Small intestine (tissue), 7 donors: ENCODE data around the gene GLI3. TPM values are rescaled to one million over a fixed set of nuclear protein-coding genes. Genes with fewer than 3 reads are reported as not detected.
A peak's percentile ranks its signal among the peaks of the same experiment; 100 is the strongest.

Experiments
- DNase-seq, 2 donors: peaks; one replicate each; pipeline versions ENCODE4 v3.0.0 to v3.0.0-alpha.2; 2013
- FAIRE-seq: peaks from 2 replicates; lab custom pipeline; 2012; peaks lifted over from hg19 to GRCh38; lab: Jason Lieb, UNC
- H3K27ac ChIP-seq, 3 donors: one replicate each; pipeline ENCODE4 v1.5.1; 2013; ENCODE audit warnings: low read length in 2 of 3, mild to moderate bottlenecking in 2 of 3, control low read depth in 1 of 3, inconsistent platforms in 1 of 3, low read depth in 1 of 3, moderate library complexity in 1 of 3
- H3K27me3 ChIP-seq, 3 donors: one replicate each; pipeline ENCODE4 v1.6.1; 2013; ENCODE audit warnings: low read length in 3 of 3, inconsistent platforms in 1 of 3; ENCODE audit not compliant: control insufficient read depth in 3 of 3, insufficient read depth in 3 of 3
- H3K36me3 ChIP-seq, 3 donors: one replicate each; pipeline ENCODE4 v1.6.1; 2013; ENCODE audit warnings: low read length in 3 of 3, inconsistent platforms in 1 of 3, low read depth in 1 of 3, mild to moderate bottlenecking in 1 of 3, moderate library complexity in 1 of 3; ENCODE audit not compliant: control insufficient read depth in 3 of 3, insufficient read depth in 2 of 3
- H3K4me1 ChIP-seq, 3 donors: one replicate each; pipeline ENCODE4 v1.6.1; 2013; ENCODE audit warnings: low read length in 2 of 3, inconsistent platforms in 1 of 3, low read depth in 1 of 3, mild to moderate bottlenecking in 1 of 3, moderate library complexity in 1 of 3; ENCODE audit not compliant: control insufficient read depth in 3 of 3, insufficient read depth in 2 of 3
- H3K4me3 ChIP-seq, 3 donors: one replicate each; pipeline ENCODE4 v1.5.1; 2013; ENCODE audit warnings: low read length in 3 of 3, control low read depth in 1 of 3, inconsistent platforms in 1 of 3, low read depth in 1 of 3, mild to moderate bottlenecking in 1 of 3, moderate library complexity in 1 of 3
- H3K9me3 ChIP-seq, 2 donors: one replicate each; pipeline ENCODE4 v1.6.1; 2013; ENCODE audit warnings: low read depth in 1 of 2, low read length in 1 of 2; ENCODE audit not compliant: control insufficient read depth in 2 of 2, insufficient read depth in 1 of 2
- WGBS, 3 donors: extraction: QIAGEN DNeasy Blood & Tissue Kit; methylation state at CpG; one replicate each; pipeline ENCODE4 v1.1.7; 2013; 5-methylcytosine and 5-hydroxymethylcytosine counted together
- polyA plus RNA-seq, 4 donors: library from polyadenylated mRNA; stranded (reverse) in 3 of 4; unstranded in 1 of 4; fragments of 200-250 nt in 3 of 4; fragments of 120-200 nt in 1 of 4; gene quantifications; one replicate each; pipeline versions ENCODE4 v1.2.1 to v1.2.3, GENCODE V29; 2013
- donor health status: healthy with polysubstance abuse.
- donor health status: control.
- donor health status: control.
- donor health status: Bipolar disorder and iron deficiency.
- donor health status: healthy.

The GLI3 gene
- polyA plus RNA-seq, 4 donors = 0.54 to 2.7 (median 1.8) TPM; not detected in 1

- WGBS, 3 donors = 56 to 80% (median 66%) methylated on average over 3 of the region's 3 CpGs
These were observed 151.5 kb downstream of the GLI3 start for GRCh38 chr7:42085531-42085930.

DNA sequence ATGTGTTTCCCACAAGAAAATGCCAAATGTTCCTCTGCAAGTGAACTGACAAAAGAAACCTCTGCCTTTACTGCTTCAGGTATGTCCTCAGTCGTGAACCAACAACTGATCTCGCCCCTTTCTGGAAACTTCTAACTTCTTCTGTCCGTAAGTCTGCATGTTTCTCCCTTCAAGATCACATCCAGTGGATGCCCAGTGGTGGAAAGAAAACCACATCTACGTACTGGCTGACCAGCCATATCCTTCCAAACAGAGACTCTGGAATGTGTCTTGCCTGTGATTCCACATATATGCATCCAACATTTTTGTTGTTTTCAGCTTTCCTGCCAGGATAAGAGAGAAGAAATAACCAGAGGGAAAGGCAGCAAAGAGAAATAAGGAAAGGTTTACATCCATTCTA, 152.7 kb downstream of the GLI3 start:
- peaks cover 0 to 6% (median 0%) of the 10 kb centered on the region in 3 donors for H3K27me3 ChIP-seq
- no peaks in the 10 kb centered on the region for H3K9me3 ChIP-seq
- DNase-seq (no peak), FAIRE-seq (no peak)
- no peak overlapping the region for H3K27ac ChIP-seq
- H3K4me3 ChIP-seq = no peak overlapping the region
- no peaks in the 10 kb centered on the region for H3K36me3 ChIP-seq
- WGBS, 3 donors = 44 to 80% (median 69%) methylated on average over 4 of the region's 4 CpGs
- H3K4me1 ChIP-seq = no peaks in the 10 kb centered on the region

More at GRCh38 chr7:42085531-42085930, 151.5 kb downstream of the GLI3 start:
- no peak overlapping the region for H3K4me3 ChIP-seq
- no peak overlapping the region for H3K27ac ChIP-seq
- no peaks in the 10 kb centered on the region for H3K36me3 ChIP-seq
- DNase-seq = no peak
- peaks cover 0 to 6% (median 0%) of the 10 kb centered on the region in 3 donors for H3K27me3 ChIP-seq
- no peaks in the 10 kb centered on the region for H3K9me3 ChIP-seq
- no peaks in the 10 kb centered on the region for H3K4me1 ChIP-seq
- no peak for FAIRE-seq

- Histone ChIP-seq H3K36me3 (no peaks in the 10 kb centered on the region), H3K4me3 (no peak overlapping the region), H3K9me3 (no peaks in the 10 kb centered on the region), H3K27me3 (peaks cover 0 to 6% (median 0%) of the 10 kb centered on the region in 3 donors), H3K27ac (no peak overlapping the region), H3K4me1 (no peaks in the 10 kb centered on the region)
- DNase-seq (no peak), FAIRE-seq (no peak)
- WGBS, 3 donors = 50 to 77% (median 56%) methylated on average over 1 of the region's 1 CpG
These were observed 153.7 kb downstream of the GLI3 start for GRCh38 chr7:42083284-42083683.

DNA sequence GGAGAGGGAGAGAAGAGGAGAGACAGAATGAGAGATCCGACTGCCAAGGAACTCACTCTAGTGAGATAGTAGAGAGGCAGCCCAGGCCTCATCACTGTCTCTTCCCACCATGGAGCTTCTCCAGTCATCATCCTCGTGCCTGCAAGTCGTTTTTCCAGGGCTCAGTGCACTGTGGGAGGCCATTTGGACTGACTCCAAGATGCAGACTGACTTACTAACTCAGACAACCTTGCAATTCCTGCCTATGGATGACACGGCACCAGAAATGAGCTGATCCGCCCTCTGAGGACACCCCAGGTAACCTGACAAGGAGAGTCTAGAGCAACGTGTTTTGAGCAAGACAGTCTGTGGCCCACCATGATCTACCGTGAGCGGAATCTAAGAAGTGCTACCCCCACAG, 154.9 kb downstream of the GLI3 start:
- no peaks in the 10 kb centered on the region for H3K9me3 ChIP-seq
- DNase-seq (no peak), FAIRE-seq (no peak)
- no peaks in the 10 kb centered on the region for H3K36me3 ChIP-seq
- H3K4me3 ChIP-seq = no peak overlapping the region
- no peak overlapping the region for H3K27ac ChIP-seq
- H3K27me3 ChIP-seq = peaks cover 0 to 5% (median 0%) of the 10 kb centered on the region in 3 donors
- no peaks in the 10 kb centered on the region for H3K4me1 ChIP-seq
- 62 to 69% (median 66%) methylated on average over 8 of the region's 8 CpGs for WGBS, 3 donors

DNA sequence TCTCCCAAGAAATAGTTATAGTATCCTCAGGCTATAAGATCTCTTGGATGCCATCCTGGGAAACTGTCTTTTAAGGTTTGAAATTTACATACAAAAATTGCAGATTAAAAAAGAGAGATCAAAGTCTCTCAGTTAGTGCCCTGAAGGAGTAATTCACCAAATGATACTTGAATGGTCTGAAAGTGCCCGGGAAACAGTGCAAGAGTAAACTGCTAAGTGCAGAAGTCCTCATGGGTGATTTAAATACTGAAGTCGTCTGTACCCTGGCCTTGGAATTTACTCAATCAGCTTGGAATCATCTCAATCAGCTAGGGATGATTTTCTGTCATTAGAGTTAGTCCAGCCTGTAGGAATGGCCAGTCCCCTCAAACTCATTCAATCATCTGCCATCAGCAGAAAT, 155.3 kb downstream of the GLI3 start:
- Histone ChIP-seq H3K36me3 (no peaks in the 10 kb centered on the region), H3K4me1 (no peaks in the 10 kb centered on the region), H3K9me3 (no peaks in the 10 kb centered on the region), H3K4me3 (no peak overlapping the region), H3K27ac (no peak overlapping the region), H3K27me3 (peaks cover 0 to 2% (median 0%) of the 10 kb centered on the region in 3 donors)
- FAIRE-seq (no peak), DNase-seq (no peak)
- 20 to 46% (median 35%) methylated on average over 2 of the region's 2 CpGs for WGBS, 3 donors

DNA sequence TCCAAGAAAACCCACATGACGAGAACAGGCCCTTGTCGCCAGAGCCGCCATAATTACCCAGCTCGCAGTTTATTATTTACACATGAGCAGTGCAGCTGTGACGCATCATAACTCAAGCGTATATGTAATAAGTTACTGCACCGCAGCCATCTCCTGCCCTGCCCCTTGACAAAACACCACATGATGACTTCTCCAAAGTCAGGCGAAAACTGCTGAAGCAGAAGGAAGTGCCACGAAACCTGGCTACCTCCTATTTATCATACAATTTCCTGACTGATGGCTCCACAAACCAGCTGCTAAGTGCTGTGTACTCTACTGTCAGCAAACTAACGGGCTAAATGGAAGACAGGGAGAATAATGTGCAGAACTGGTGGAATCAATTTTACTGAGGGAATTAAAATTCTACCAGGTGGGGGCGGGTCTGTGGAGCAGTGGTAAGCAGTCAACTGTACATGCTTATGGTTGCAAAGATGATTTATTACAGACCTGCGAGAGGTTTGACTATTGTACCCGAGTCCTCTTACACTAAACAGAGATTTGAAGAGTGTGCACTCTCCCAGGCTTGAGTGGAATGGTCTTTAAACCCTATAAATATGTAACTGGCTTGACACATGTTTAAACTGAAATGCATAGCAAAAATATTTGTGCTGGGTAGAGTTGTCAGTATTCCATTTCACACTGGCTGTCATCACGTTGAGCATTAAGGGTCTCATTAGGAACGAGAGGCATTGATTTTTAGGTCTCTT, 156.0 kb downstream of the GLI3 start:
- FAIRE-seq = no peak
- DNase-seq = peak in 1 of 2 donors; percentile 46
- no peaks in the 10 kb centered on the region for H3K9me3 ChIP-seq
- H3K27me3 ChIP-seq = peaks cover 0 to 2% (median 0%) of the 10 kb centered on the region in 3 donors
- no peaks in the 10 kb centered on the region for H3K4me1 ChIP-seq
- H3K4me3 ChIP-seq = no peak overlapping the region
- no peak overlapping the region for H3K27ac ChIP-seq
- H3K36me3 ChIP-seq = no peaks in the 10 kb centered on the region
- WGBS, 3 donors = 44 to 55% (median 49%) methylated on average over 15 of the region's 15 CpGs

- Histone ChIP-seq H3K4me1 (no peaks in the 10 kb centered on the region), H3K9me3 (no peaks in the 10 kb centered on the region), H3K4me3 (no peak overlapping the region), H3K27ac (no peak overlapping the region), H3K27me3 (no peaks in the 10 kb centered on the region), H3K36me3 (no peaks in the 10 kb centered on the region)
- DNase-seq (no peak), FAIRE-seq (no peak)
- 84 to 91% (median 84%) methylated on average over 9 of the region's 9 CpGs for WGBS, 3 donors
These were observed 159.5 kb downstream of the GLI3 start for GRCh38 chr7:42077271-42078135.

- WGBS, 3 donors = 71 to 94% (median 79%) methylated on average over 2 of the region's 2 CpGs
- Histone ChIP-seq H3K9me3 (no peaks in the 10 kb centered on the region), H3K27ac (no peak overlapping the region), H3K36me3 (no peaks in the 10 kb centered on the region), H3K4me1 (no peaks in the 10 kb centered on the region), H3K4me3 (no peak overlapping the region), H3K27me3 (no peaks in the 10 kb centered on the region)
- DNase-seq (no peak), FAIRE-seq (no peak)
These were observed 160.1 kb downstream of the GLI3 start for GRCh38 chr7:42076870-42077269.
